NCI-H187 (cell line): ENCODE data around the gene SLC12A7.
"Not testable (repeated sequence)": the region's sequence is repeated elsewhere in the genome, so short reads cannot be mapped to it uniquely, and the experiment has no call there.

Experiments
- DNase-seq, 2 experiments: peaks; one replicate each; lab custom pipeline; 2025; lab: John Stamatoyannopoulos, UW

SLC12A7 gene

DNA sequence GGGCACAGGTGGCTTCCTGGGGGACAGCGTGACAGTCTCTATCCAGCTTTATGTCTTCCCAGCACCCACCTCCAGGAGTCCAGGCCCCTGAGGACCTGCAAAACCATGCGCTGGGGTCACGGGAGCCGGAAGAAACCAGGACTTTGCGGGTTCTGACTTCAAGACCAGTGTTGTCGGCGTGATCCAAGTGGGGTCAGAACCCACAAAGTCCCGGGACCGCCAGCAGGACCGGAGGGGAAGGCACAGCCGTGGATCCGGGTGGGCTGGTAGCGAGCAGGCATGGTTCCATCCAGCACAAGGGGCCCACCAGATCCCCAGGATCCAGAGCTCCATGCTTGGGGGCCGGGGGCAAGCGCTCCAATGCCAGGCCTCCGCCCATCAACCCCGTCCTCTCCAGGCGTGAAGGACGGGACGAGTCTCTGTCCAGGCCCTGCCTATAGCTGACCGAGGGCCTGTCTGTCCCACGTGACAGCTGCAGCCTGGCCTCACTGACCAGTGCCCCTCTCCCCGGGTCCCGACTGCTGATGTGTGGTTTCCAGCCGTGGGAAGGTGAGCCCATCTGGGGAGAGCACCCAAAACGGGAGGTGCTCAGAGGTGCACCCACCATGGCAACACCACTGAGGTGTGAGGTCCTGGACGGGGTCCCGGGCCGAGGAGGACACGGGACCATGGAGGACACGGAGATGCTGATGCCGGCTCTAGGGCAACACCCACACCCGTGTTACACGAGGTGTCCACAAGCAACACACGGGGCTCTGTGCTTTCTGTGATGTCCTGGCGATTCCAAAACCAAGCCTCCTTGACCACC, 48.9 kb downstream of the SLC12A7 start:
- DNase-seq, result no peak

DNA sequence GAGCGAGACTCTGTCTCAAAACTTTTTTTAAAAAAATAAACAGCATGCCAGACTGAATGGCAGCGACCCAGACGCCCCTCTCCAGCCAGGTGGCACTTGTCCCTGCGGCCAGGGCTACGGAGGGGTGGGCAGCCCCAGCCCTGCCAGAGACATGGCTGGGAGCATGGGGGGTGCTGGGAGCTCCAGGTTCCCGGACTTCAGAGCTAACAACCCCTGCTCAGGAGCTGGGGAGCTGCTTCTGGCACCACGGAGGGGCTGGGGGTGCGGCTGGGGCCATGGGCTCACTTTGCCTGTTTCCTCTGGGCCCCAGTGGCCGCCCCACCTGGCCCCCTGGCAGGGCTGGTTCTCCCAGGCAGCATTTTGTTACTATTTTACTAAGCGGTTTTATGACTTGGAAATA, 49.9 kb downstream of the SLC12A7 start:
- DNase-seq, result no peak

- not testable (repeated sequence) for DNase-seq
Measured at GRCh38 chr5:1061292-1061691, 50.6 kb downstream of the SLC12A7 start.

GRCh38 chr5:1060535-1060981, 51.3 kb downstream of the SLC12A7 start:
- no peak for DNase-seq

- DNase-seq, result no peak
Measured at GRCh38 chr5:1059884-1060263, 52.0 kb downstream of the SLC12A7 start.

DNA sequence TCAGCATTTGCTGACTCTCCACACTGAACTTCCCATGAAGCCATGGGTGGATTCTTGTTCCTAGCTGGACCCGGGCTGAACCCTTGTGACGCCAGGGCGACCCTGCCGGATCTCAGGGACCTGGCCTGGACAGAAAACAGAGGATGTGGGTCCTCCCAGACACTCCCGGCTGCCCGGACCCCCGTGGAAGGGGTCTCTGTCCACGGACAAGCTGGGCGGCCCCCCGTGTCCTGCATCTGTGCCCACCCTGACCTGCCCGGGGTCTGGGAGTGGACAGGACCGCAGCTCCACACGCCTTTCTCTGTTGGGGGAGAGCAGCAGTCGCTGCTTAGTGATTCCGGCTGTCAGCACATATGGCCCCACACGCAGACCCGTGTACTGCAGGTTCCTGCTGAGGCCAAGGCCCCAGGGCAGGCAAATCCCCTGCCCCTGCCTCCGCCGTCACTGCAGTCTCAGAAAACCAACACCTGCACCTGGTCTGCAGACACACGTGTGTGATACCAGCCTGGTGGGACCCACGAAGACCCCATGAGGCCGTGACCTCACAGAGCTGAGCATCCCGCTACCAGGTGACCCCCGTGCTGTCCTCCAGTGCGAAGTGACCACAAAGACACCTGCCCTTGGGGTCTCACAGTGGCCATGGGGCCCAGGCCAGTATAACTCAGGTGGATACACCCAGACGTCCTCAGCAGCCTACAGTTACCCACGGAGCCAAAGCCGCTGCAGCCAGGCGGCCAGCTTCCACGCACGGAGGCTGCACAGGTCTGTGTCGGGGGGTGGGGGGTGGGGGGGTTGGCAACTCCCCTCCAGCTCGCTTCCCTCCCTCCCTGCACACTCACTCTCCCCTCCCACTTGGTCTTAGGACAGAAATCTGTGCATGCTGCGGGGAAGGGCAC, 52.6 kb downstream of the SLC12A7 start:
- no peak for DNase-seq

DNA sequence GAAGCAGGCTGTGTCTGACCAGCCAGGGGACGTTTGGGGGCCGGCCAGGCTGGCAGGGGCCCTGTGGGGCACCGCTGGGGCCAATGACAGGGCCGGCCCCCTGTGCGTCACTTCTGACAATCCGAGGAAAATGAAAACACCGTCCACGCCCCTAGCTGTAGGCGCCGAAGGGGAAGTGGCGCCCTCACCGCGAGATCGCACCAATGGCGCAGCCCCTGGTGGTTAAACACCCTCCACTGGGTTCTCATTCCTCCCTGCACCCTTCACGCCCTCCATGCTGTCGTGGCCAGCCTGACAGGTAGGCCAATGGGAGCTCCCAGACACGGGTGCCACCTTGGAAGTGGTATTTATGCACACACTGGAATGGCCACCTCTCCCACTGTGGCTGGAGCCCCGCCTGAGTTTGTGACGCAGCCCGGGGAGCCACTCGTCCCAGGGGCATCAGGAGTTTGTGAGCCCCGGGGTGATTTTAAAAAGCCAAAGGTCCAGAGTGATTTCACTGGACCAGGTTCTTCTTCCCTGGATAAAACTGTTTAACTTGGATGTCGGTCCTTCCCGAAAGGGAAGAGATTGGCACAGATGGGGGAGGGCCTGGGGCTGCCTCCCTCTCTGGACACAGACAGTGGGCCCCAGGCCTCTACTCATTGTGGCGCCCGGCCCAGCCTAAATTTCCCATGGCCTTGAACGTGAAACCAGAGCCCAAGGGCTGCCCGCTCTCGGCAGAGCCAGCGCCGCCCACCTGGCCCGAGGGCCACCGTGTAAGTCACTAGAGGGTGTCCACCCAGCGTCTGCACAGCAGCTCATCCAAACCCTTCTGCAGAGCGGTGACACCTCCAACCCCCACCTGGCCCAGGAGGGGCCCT, 53.5 kb downstream of the SLC12A7 start:
- no peak for DNase-seq

DNA sequence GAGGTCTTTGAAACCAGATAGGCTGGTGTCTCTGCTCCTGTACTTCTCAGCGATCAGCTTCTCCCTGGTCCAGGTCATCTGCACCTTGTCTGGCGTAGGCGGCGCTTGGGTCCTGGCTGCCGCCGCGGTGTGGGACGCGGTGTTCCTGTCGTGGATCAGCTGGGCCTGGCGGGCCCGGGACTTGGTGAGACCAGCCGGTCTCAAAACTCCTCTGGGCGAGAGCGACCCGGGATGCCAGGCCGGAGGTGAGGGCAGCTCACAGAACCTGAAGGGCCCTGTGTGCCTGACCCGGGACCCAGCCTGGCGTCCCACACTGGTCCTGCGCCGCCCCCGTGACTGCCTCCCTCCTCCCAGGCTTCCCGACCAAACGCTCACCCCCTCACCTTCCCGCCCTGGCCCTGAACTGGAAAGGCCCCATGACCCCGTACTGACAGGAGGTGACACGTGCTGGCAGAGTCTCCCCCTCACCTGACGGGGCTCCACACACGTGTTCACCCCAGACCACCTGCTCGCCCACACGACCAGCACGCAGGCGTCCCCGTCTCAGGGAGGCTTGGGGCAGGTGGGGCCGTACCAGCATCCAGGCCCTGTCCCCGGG, 54.3 kb downstream of the SLC12A7 start:
- no peak for DNase-seq

- DNase-seq, result no peak
Measured at GRCh38 chr5:1056611-1057484, 55.0 kb downstream of the SLC12A7 start.

GRCh38 chr5:1055896-1056610, 55.8 kb downstream of the SLC12A7 start:
- no peak for DNase-seq

- DNase-seq, result no peak
Measured at GRCh38 chr5:1054799-1055775, 56.8 kb downstream of the SLC12A7 start.

- DNase-seq, result no peak
Measured at GRCh38 chr5:1054018-1054798, 57.7 kb downstream of the SLC12A7 start.

GRCh38 chr5:1053391-1054017, 58.4 kb downstream of the SLC12A7 start:
- DNase-seq, result no peak

DNA sequence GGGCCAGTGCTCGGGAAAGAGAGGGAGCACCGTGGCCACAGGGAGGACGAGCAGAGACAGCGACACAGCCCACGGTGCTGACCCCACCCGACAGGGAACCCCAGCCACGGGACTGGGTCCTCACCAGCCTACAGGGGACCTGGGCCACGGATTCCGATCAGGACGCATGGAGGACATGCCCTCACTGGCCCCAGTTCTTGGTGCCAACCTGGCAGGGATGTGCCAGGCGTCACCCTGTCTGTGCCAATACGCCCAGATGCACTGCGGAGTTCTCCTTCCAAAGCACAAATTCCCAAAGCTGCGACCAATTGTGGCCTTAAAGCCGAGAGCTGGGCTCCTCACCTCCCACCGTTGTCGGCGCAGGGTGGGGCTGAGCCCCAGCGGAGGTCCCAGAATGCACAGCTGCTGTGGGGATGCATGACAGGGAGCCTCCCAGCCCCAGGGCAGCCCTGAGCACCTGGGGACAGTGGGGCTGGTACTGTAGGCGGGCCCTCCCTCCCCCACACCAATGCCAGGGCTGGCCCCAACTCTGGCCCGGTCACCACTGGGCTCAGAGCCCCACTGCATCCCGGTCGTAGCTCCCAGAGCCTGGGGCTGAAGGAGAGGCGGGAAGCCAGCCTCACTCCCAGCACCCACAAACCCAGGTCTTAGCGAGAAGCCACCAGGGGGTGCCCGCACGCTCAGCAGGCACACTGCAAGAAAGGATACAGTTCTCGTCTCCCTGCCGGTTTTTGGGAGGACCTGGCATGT, 59.0 kb downstream of the SLC12A7 start:
- no peak for DNase-seq

GRCh38 chr5:1052076-1052475, 59.8 kb downstream of the SLC12A7 start:
- no peak for DNase-seq

DNA sequence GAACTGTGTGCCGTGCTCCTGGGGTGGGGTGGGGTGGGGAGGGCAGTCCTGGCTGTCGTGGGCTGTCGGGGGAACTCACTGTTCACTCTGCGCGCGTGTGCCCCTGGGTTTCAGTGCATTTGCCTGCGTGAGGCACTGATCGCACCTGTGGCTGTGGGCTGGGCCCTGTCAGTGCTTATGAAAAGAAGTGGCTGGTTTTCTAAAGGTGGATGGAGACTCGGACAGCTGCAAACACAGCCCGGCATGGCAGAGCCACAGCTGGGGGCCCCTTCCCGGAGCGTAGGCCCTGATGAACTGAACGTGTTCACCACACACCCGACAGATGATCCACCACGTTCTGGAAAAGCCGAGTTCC, 60.5 kb downstream of the SLC12A7 start:
- DNase-seq, result peak in 1 of 2 experiments; percentile 14
